Activated B cell treated with CpG ODN at 0.5 μM for 24 hours (primary cell): ENCODE data around the gene KIT. TPM values are rescaled to one million over a fixed set of nuclear protein-coding genes. Genes with fewer than 3 reads are reported as not detected.

Experiments
- ATAC-seq: fragments of 200-7000 bp; cut with Tn5 transposase; one replicate; pipeline ENCODE4 v1.10.0; 2021; ENCODE audit warnings: low read depth, mild to moderate bottlenecking, moderate library complexity
- CTCF ChIA-PET: fragments of 350-600 bp; sonication (Branson Sonifier 250); formaldehyde crosslinking; loops from one replicate; lab custom pipeline; 2021; ENCODE audit warnings: antibody characterized with exemption; lab: Charles Lee
- POLR2A ChIA-PET: fragments of 350-600 bp; sonication (Branson Sonifier 250); formaldehyde crosslinking; loops from one replicate; lab custom pipeline; 2021; ENCODE audit warnings: antibody characterized with exemption; lab: Charles Lee
- DNase-seq: peaks from one replicate; pipeline ENCODE4 v3.0.0; 2022
- H3K27ac Mint-ChIP-seq: one replicate; pipeline ENCODE4 v1.8.0; 2020; ENCODE audit warnings: mixed read lengths
- H3K27me3 Mint-ChIP-seq: one replicate; pipeline ENCODE4 v1.8.0; 2021; ENCODE audit warnings: mixed read lengths
- H3K36me3 Mint-ChIP-seq: one replicate; pipeline ENCODE4 v1.8.0; 2021; ENCODE audit warnings: low read depth, mixed read lengths
- H3K4me1 Mint-ChIP-seq: one replicate; pipeline ENCODE4 v1.8.0; 2021; ENCODE audit warnings: mixed read lengths
- H3K4me3 Mint-ChIP-seq: one replicate; pipeline ENCODE4 v1.8.0; 2020; ENCODE audit warnings: mild to moderate bottlenecking, mixed read lengths
- H3K9me3 Mint-ChIP-seq: one replicate; pipeline ENCODE4 v1.8.0; 2020; ENCODE audit warnings: mixed read lengths
- intact Hi-C: fragments of 100-400 bp; cut with micrococcal nuclease; formaldehyde crosslinking; loops from one replicate; pipeline ENCODE4 v1.15.1; 2024
- total RNA-seq: library from RNA; stranded (reverse); gene quantifications from 2 replicates; pipeline ENCODE4 v1.2.3, GENCODE V29; 2022
- TF ChIP-seq, protein P1 (sequence below): fragments of 200-600 bp; IDR thresholded peaks from one replicate; pipeline ENCODE4 v1.8.0; 2022; ENCODE audit warnings: antibody characterized with exemption, mild to moderate bottlenecking

KIT gene
- total RNA-seq, 1 donor from 2014 or later: not detected

DNA sequence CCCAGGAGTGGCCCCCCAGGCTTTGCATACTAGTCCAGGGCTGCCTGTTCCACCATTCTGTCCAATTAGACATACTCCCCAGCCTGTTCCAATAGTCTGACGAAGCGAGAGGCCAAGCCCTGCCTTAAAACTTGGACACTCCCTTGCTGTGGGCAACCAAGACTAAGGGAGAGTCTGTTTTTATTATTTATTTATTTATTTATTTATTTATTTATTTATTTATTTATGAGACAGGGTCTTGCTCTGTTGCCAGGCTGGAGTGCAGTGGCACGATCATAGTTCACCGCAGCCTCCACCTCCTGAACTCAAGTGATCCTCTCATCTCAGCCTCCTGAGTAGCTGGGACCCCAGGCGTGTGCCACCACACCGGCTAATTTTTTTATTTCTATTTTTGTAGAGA, 6.6 kb downstream of the KIT start:
- intact Hi-C loops: no loop called here
- ATAC-seq (no peak), DNase-seq (no peak)
- Mint-ChIP-seq H3K36me3 (no peaks in the 10 kb centered on the region), H3K27ac (no peak overlapping the region), H3K4me1 (peaks cover 9% of the 10 kb centered on the region), H3K4me3 (no peak overlapping the region), H3K27me3 (peaks cover 35% of the 10 kb centered on the region), H3K9me3 (no peaks in the 10 kb centered on the region)
- ChIA-PET POLR2A (no interaction called here), CTCF (no interaction called here)
- TF ChIP-seq, protein P1, sequence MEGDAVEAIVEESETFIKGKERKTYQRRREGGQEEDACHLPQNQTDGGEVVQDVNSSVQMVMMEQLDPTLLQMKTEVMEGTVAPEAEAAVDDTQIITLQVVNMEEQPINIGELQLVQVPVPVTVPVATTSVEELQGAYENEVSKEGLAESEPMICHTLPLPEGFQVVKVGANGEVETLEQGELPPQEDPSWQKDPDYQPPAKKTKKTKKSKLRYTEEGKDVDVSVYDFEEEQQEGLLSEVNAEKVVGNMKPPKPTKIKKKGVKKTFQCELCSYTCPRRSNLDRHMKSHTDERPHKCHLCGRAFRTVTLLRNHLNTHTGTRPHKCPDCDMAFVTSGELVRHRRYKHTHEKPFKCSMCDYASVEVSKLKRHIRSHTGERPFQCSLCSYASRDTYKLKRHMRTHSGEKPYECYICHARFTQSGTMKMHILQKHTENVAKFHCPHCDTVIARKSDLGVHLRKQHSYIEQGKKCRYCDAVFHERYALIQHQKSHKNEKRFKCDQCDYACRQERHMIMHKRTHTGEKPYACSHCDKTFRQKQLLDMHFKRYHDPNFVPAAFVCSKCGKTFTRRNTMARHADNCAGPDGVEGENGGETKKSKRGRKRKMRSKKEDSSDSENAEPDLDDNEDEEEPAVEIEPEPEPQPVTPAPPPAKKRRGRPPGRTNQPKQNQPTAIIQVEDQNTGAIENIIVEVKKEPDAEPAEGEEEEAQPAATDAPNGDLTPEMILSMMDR: no peak

- POLR2A ChIA-PET: no interaction called here
- CTCF ChIA-PET: no interaction called here
- TF ChIP-seq, protein P1: no peak
- ATAC-seq: no peak
- Mint-ChIP-seq H3K36me3 (no peaks in the 10 kb centered on the region), H3K4me3 (no peak overlapping the region), H3K27me3 (peaks cover 13% of the 10 kb centered on the region), H3K9me3 (no peaks in the 10 kb centered on the region), H3K27ac (no peak overlapping the region), H3K4me1 (no peaks in the 10 kb centered on the region)
- intact Hi-C loops: no loop called here
- no peak for DNase-seq
These were observed 10.4 kb downstream of the KIT start for GRCh38 chr4:54668014-54668611.

DNA sequence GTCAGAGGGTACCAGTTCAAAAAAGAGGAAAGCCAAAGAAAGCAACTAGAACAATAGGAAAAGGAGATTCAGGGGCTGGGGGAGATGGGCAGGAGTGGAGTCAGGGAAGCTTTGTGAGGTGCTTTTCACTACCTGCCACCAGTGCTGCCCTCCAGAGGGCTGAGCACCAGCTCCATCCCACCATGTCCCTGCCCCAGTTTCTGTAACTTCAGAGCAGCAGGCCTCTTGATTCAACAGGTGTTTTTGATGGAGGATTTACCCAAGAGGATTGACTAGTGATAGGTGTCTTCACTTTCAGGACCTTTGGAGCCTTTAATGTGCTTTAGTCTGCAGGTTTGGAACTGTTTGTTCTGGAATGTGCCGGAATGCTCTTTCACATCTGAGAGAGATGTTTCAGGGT, 12.1 kb downstream of the KIT start:
- POLR2A ChIA-PET: no interaction called here
- intact Hi-C loops: no loop called here
- Mint-ChIP-seq H3K27me3 (peaks cover 10% of the 10 kb centered on the region), H3K4me1 (no peaks in the 10 kb centered on the region), H3K4me3 (no peak overlapping the region), H3K27ac (no peak overlapping the region), H3K36me3 (no peaks in the 10 kb centered on the region), H3K9me3 (no peaks in the 10 kb centered on the region)
- ATAC-seq (no peak), DNase-seq (no peak)
- TF ChIP-seq, protein P1: no peak
- CTCF ChIA-PET: no interaction called here

GRCh38 chr4:54675721-54676461, 18.1 kb downstream of the KIT start:
- ATAC-seq (no peak), DNase-seq (no peak)
- CTCF ChIA-PET: no interaction called here
- no peak overlapping the region for H3K4me3 Mint-ChIP-seq
- peaks cover 9% of the 10 kb centered on the region for H3K27me3 Mint-ChIP-seq
- POLR2A ChIA-PET: no interaction called here
- no peak overlapping the region for H3K27ac Mint-ChIP-seq
- H3K36me3 Mint-ChIP-seq: no peaks in the 10 kb centered on the region
- TF ChIP-seq, protein P1: no peak
- intact Hi-C loops: no loop called here
- no peaks in the 10 kb centered on the region for H3K4me1 Mint-ChIP-seq
- H3K9me3 Mint-ChIP-seq: no peaks in the 10 kb centered on the region

DNA sequence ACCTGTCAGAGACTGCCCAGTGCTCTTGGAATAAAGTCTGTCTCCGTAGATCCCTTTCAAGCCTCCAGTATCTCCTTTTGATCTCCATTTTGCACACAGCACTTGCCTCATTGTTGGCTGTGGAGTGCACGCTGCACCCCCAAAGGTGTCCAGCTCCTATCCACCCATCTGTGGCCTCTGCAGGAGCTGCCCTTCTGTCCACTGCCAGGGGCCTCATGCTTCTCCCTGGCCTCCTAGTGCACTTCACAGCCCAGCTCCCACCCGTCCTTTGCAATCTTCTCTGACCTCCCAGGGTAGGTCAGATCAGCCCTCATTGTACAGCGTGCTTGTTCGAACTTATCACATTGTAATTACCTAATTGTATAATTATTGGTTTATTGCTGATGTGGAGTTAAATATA, 18.9 kb downstream of the KIT start:
- H3K27ac Mint-ChIP-seq: no peak overlapping the region
- DNase-seq: no peak
- TF ChIP-seq, protein P1: no peak
- H3K36me3 Mint-ChIP-seq: no peaks in the 10 kb centered on the region
- ATAC-seq: no peak
- no peaks in the 10 kb centered on the region for H3K4me1 Mint-ChIP-seq
- no peak overlapping the region for H3K4me3 Mint-ChIP-seq
- POLR2A ChIA-PET: no interaction called here
- H3K9me3 Mint-ChIP-seq: no peaks in the 10 kb centered on the region
- peaks cover 7% of the 10 kb centered on the region for H3K27me3 Mint-ChIP-seq
- CTCF ChIA-PET: no interaction called here
- intact Hi-C loops: no loop called here
